Measurements from ENCODE around the gene SEMA6A. TPM values are rescaled to one million over a fixed set of nuclear protein-coding genes. Genes with fewer than 3 reads are reported as not detected.

The SEMA6A gene
- total and polyA plus RNA-seq, 10 donors, result 0.88 to 78.6 (median 30.4) TPM

DNA sequence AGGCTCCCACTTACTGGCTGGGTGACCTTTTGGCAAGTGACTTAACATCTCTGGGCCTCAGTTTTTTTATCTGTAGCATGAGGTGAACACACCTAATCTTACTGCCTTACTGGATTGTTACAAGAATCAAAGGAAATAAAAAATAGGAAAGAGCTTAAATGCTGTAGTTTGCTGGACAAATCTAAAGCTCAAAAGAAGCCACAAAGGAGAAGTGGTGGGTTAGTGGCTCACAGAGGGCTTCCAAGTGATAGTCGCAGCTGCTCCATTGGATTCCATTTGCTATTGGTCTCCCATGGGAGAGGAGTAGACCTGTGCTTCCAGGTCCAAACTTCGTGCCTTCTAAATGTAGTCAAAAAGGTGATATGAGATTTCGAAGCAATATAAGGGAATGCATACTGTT is 123.6 kb downstream of the SEMA6A start:
- H3K27ac ChIP-seq, result no peak overlapping the region
- no peaks in the 10 kb centered on the region for H3K27me3 ChIP-seq (replicated peaks in 1 of 7)
- intact Hi-C loops (cut with DNase I; ENCODE audit: low total_unique reads), result no loop called here
- TF ChIP-seq POLR2AphosphoS5 (IDR thresholded peaks at IDR 0.05) (no peak), POLR2A (IDR thresholded peaks at IDR 0.05) (no peak)
- TF ChIP-seq, protein P1, sequence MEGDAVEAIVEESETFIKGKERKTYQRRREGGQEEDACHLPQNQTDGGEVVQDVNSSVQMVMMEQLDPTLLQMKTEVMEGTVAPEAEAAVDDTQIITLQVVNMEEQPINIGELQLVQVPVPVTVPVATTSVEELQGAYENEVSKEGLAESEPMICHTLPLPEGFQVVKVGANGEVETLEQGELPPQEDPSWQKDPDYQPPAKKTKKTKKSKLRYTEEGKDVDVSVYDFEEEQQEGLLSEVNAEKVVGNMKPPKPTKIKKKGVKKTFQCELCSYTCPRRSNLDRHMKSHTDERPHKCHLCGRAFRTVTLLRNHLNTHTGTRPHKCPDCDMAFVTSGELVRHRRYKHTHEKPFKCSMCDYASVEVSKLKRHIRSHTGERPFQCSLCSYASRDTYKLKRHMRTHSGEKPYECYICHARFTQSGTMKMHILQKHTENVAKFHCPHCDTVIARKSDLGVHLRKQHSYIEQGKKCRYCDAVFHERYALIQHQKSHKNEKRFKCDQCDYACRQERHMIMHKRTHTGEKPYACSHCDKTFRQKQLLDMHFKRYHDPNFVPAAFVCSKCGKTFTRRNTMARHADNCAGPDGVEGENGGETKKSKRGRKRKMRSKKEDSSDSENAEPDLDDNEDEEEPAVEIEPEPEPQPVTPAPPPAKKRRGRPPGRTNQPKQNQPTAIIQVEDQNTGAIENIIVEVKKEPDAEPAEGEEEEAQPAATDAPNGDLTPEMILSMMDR (IDR thresholded peaks at IDR 0.05 in 8 of 11, conservative IDR thresholded peaks at IDR 0.05 in 3 of 11), result no peak
- no peak for DNase-seq
- 73 to 82% (median 79%) methylated on average over 3 of the region's 3 CpGs for WGBS, 5 donors
- H3K4me3 ChIP-seq, result no peak overlapping the region
- no peaks in the 10 kb centered on the region for H3K9me3 ChIP-seq
- H3K36me3 ChIP-seq, result peaks cover 0 to 51% (median 20%) of the 10 kb centered on the region in 6 donors
- H3K4me1 ChIP-seq, result peaks cover 0 to 17% (median 4%) of the 10 kb centered on the region in 6 donors

DNA sequence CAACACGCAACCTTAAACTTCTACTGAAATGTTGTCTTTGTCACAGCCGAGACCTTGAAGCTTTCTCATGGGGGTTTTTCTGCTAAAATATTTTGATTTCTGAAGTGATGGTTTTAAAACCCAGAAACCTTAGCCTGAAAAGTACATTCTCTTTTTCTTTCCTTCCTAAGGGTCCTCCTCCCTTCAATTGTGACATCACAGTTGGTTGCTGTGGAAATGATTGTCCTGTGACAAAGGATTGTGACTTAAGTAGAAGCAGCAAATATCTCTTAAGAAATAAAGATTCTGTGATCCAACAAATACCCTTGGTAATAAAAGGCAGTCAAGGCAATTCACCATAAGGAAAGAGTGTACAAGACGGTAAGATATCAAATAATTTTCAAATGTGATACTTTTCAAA is 125.2 kb downstream of the SEMA6A start:
- no peak for DNase-seq
- Histone ChIP-seq H3K4me1 (peaks cover 0 to 8% (median 3%) of the 10 kb centered on the region in 6 donors), H3K27ac (no peak overlapping the region), H3K9me3 (no peaks in the 10 kb centered on the region), H3K4me3 (no peak overlapping the region), H3K36me3 (peaks cover 0 to 66% (median 20%) of the 10 kb centered on the region in 6 donors), H3K27me3 (replicated peaks in 1 of 7) (no peaks in the 10 kb centered on the region)
- intact Hi-C loops (cut with DNase I; ENCODE audit: low total_unique reads), result no loop called here
- 79 to 98% (median 95%) methylated on average over 3 of the region's 3 CpGs for WGBS, 5 donors
- TF ChIP-seq, protein P1 (IDR thresholded peaks at IDR 0.05 in 8 of 11, conservative IDR thresholded peaks at IDR 0.05 in 3 of 11), result no peak
- TF ChIP-seq POLR2AphosphoS5 (IDR thresholded peaks at IDR 0.05) (no peak), POLR2A (IDR thresholded peaks at IDR 0.05) (no peak)

DNA sequence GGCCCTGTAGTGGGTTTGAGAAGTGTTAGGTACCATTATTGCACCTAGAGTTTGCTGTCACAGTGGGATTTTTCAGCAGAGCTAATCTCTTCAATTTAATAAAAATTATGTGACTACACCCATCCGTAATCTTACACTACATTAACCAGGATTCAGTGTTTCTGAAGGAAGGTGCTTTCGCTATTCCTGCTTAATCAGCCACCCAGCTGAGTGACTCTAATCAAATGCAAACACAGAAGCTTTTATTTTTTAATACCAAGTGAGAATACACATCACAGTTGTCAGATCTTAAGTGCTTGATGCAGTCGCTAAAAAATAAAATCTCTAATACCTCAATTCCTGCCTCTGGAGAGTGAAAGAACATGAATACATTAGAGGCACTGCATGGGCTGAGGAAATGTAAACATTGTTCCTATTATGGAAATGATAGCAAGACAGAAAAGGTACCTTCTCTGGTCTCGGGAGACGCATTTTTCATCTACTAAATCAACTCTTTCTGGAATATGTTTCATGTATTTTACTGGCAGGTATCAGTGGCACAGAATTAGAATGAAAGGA is 125.7 kb downstream of the SEMA6A start:
- DNase-seq, result no peak
- no peaks in the 10 kb centered on the region for H3K27me3 ChIP-seq (replicated peaks in 1 of 7)
- no peak for TF ChIP-seq POLR2A (IDR thresholded peaks at IDR 0.05)
- TF ChIP-seq, protein P1 (IDR thresholded peaks at IDR 0.05 in 8 of 11, conservative IDR thresholded peaks at IDR 0.05 in 3 of 11), result no peak
- no peak for TF ChIP-seq POLR2AphosphoS5 (IDR thresholded peaks at IDR 0.05)
- intact Hi-C loops (cut with DNase I; ENCODE audit: low total_unique reads), result no loop called here
- H3K27ac ChIP-seq, result no peak overlapping the region
- peaks cover 0 to 71% (median 20%) of the 10 kb centered on the region in 6 donors for H3K36me3 ChIP-seq
- peaks cover 0 to 3% (median under 1%) of the 10 kb centered on the region in 6 donors for H3K4me1 ChIP-seq
- H3K4me3 ChIP-seq, result no peak overlapping the region
- WGBS, 5 donors, result 80 to 94% (median 91%) methylated on average over 5 of the region's 5 CpGs
- no peaks in the 10 kb centered on the region for H3K9me3 ChIP-seq

DNA sequence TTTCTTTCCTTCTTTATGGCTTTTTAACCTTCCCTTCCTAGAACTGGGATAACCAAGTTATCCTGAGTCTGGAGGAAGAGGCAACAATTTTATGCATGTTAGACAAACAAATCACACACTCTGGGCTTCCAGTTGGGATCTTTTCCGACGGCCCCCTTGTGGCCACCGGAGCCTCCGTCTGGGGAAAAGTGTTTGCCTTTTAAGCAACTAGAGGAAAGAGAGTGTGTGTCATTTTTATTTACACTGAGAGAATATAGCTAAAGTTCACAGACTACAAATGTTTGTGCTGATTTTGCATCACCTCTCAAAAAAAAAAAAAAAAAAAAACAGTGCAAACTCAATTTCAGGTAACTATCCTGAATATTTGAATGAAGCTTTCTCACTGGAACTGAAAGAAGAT is 126.2 kb downstream of the SEMA6A start:
- 82 to 95% (median 93%) methylated on average over 4 of the region's 4 CpGs for WGBS, 5 donors
- Histone ChIP-seq H3K36me3 (peaks cover 0 to 71% (median 20%) of the 10 kb centered on the region in 6 donors), H3K27me3 (replicated peaks in 1 of 7) (no peaks in the 10 kb centered on the region), H3K27ac (no peak overlapping the region), H3K4me1 (no peaks in the 10 kb centered on the region), H3K9me3 (no peaks in the 10 kb centered on the region), H3K4me3 (no peak overlapping the region)
- no peak for DNase-seq
- TF ChIP-seq POLR2AphosphoS5 (IDR thresholded peaks at IDR 0.05), result no peak
- TF ChIP-seq POLR2A (IDR thresholded peaks at IDR 0.05), result no peak
- TF ChIP-seq, protein P1 (IDR thresholded peaks at IDR 0.05 in 8 of 11, conservative IDR thresholded peaks at IDR 0.05 in 3 of 11), result no peak
- intact Hi-C loops (cut with DNase I; ENCODE audit: low total_unique reads), result no loop called here
